BLaER1 treated with 17β-estradiol and CSF1 and Interleukin-3, amounts not matched to agents 10 nM and 100 nM (cell line): ENCODE results near the gene AGPAT4.

ENCODE experiments used
- H3K27ac ChIP-seq, 11 experiments: shearing (Covaris generic); formaldehyde crosslinking; 2 replicates each; pipeline ENCODE4 v1.8.1; 2022
- H3K27me3 ChIP-seq, 11 experiments: shearing (Covaris generic); formaldehyde crosslinking; 2 replicates each; pipeline ENCODE4 v1.8.1; 2022
- H3K36me3 ChIP-seq, 11 experiments: shearing (Covaris generic); formaldehyde crosslinking; 2 replicates each; pipeline ENCODE4 v1.8.1; 2022
- H3K4me1 ChIP-seq, 10 experiments: shearing (Covaris generic); formaldehyde crosslinking; 2 replicates each; pipeline ENCODE4 v1.8.1; 2022
- H3K4me2 ChIP-seq, 11 experiments: shearing (Covaris generic); formaldehyde crosslinking; 2 replicates each; pipeline ENCODE4 v1.8.1; 2022
- H3K4me3 ChIP-seq, 10 experiments: shearing (Covaris generic); formaldehyde crosslinking; 2 replicates each; pipeline ENCODE4 v1.8.1; 2022
- H3K9ac ChIP-seq, 11 experiments: shearing (Covaris generic); formaldehyde crosslinking; 2 replicates each; pipeline ENCODE4 v1.8.1; 2022
- H3K9me3 ChIP-seq, 11 experiments: shearing (Covaris generic); formaldehyde crosslinking; replicated peaks in 1 of 11; 2 replicates each; pipeline ENCODE4 v1.8.1; 2022
- H4K20me1 ChIP-seq, 11 experiments: shearing (Covaris generic); formaldehyde crosslinking; 2 replicates each; pipeline ENCODE4 v1.8.1; 2022
- Cebpa-rat ChIP-seq, 11 experiments: shearing (Covaris generic); IDR thresholded peaks; 2 replicates each; pipeline ENCODE4 v1.8.1; 2022

AGPAT4 gene

GRCh38 chr6:161085246-161085645, 188.6 kb downstream of the AGPAT4 start:
- H3K9ac ChIP-seq = no peak overlapping the region
- no peak overlapping the region for H3K27ac ChIP-seq
- peaks cover 0 to 19% (median 14%) of the 10 kb centered on the region in 10 experiments; a peak in 15 of 20 replicates for H3K4me1 ChIP-seq
- no peak overlapping the region for H3K4me2 ChIP-seq
- no peak for TF ChIP-seq Cebpa-rat (IDR thresholded peaks at IDR 0.05)
- peaks cover 97 to 100% (median 99%) of the 10 kb centered on the region in 11 experiments for H3K36me3 ChIP-seq
- H3K4me3 ChIP-seq = no peak overlapping the region
- no peaks in the 10 kb centered on the region for H3K27me3 ChIP-seq
- peaks cover 0 to 27% (median 0%) of the 10 kb centered on the region in 11 experiments; a peak in 9 of 22 replicates for H4K20me1 ChIP-seq
- H3K9me3 ChIP-seq = no peaks in the 10 kb centered on the region

DNA sequence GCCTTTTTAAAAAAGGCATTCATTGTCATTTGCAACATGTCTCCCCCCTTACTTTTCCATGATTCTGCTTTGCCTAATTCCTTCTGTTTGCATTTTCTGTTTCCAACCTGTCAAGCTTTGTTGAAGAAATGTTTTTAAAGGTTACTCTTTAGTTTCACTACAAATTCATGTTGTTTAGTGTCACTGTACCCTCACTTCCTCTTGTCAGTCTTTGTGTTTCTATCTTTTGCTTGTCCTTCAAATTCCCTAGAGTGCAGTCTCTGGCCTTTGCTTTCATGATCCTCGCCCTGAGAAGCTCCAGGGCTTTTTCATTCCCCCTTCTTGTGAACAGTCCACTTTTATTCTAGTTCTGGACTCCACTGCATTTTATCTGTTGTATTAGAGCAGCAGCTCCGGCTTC, 191.6 kb downstream of the AGPAT4 start:
- Histone ChIP-seq H3K4me3 (no peak overlapping the region), H3K9ac (peak overlapping the region in 5 of 11 experiments; percentile 8 to 33 (median 12); a peak in 3 of 22 replicates), H3K4me2 (peak overlapping the region in 8 of 11 experiments; percentile 5 to 59 (median 40); a peak in 14 of 22 replicates), H3K9me3 (no peaks in the 10 kb centered on the region), H3K27ac (peak overlapping the region in 3 of 11 experiments; percentile 6 to 36 (median 8); a peak in 2 of 22 replicates), H3K36me3 (peaks cover 88 to 100% (median 96%) of the 10 kb centered on the region in 11 experiments), H3K27me3 (no peaks in the 10 kb centered on the region), H4K20me1 (peaks cover 0 to 21% (median 0%) of the 10 kb centered on the region in 11 experiments; a peak in 10 of 22 replicates), H3K4me1 (peaks cover 0 to 25% (median 14%) of the 10 kb centered on the region in 10 experiments; a peak in 15 of 20 replicates)
- TF ChIP-seq Cebpa-rat (IDR thresholded peaks at IDR 0.05) = no peak

DNA sequence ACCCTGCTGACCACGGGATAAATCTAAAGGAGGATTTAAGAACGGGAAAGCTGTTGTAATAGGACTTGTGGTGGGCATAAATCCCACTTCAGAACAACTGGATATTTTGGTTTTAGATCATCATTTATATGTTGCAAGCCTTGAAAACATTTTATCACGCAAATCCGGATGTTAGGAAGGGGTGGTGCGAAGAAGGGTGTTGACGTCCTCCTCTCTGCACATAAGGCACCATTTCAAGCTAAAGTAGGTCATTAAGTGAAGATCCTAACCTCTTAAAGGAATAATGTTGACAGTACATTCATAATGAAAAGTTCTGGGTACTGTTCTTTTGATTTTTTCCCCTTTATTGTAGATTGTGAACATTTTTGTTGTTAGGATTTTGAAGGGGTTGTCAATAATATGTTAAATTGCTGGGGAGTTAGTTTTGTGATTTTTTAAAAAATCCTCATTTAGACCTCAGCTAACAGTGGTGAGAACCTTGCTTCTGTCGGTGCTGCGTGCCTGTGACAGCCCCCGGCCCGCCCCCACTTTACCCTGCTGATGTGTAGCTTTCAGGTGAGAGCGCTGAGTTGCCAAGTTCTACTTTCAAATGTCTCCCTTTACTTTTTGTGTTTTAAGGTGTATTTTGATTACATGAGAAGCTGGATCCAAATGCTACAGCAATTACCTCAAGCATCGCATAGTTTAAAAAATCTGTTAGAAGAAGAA, 193.4 kb downstream of the AGPAT4 start:
- H3K36me3 ChIP-seq = peaks cover 85 to 100% (median 96%) of the 10 kb centered on the region in 11 experiments
- no peak overlapping the region for H3K4me3 ChIP-seq
- H3K9me3 ChIP-seq = no peaks in the 10 kb centered on the region
- H3K27ac ChIP-seq = no peak overlapping the region
- H4K20me1 ChIP-seq = peaks cover 0 to 21% (median 0%) of the 10 kb centered on the region in 11 experiments; a peak in 9 of 22 replicates
- H3K27me3 ChIP-seq = no peaks in the 10 kb centered on the region
- H3K4me1 ChIP-seq = peaks cover 0 to 25% (median 14%) of the 10 kb centered on the region in 10 experiments; a peak in 15 of 20 replicates
- no peak overlapping the region for H3K4me2 ChIP-seq
- no peak overlapping the region for H3K9ac ChIP-seq
- TF ChIP-seq Cebpa-rat (IDR thresholded peaks at IDR 0.05) = no peak
